ENCODE measurements around the gene MBNL3.
"Not testable (repeated sequence)": the region's sequence is repeated elsewhere in the genome, so short reads cannot be mapped to it uniquely, and the experiment has no call there.

The MBNL3 gene

DNA sequence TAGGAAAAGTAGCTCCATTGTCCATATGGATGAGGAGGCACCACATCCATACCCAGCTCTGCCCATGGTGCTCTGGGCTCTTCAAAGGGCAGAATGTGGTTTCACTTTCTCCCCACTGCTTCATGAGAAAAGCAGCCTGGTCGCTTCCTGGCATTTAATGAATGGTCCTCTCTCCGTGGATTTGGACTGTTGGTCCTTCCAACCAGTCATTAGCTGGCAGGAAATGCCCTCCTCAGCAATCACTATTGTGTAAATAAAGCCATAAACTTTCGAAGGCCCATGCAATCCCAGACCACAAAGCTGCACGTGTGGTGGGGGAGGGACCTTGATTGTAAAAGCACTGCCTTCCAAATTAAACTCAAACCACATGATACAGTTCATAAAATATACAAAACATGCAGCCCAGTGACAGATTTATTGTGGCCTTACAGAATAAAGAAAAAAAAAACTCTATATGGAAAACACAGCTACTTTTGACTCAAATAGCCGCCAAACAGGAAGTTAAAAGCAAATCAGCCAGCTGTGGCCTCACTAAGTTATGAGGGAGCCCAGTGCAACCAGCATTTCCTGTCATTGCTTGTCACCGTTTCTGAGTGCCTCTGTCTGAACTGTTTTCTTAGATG is 8.1 kb downstream of the MBNL3 start:
- DNase-seq (ENCODE audit: low read depth): peak; percentile 85

DNA sequence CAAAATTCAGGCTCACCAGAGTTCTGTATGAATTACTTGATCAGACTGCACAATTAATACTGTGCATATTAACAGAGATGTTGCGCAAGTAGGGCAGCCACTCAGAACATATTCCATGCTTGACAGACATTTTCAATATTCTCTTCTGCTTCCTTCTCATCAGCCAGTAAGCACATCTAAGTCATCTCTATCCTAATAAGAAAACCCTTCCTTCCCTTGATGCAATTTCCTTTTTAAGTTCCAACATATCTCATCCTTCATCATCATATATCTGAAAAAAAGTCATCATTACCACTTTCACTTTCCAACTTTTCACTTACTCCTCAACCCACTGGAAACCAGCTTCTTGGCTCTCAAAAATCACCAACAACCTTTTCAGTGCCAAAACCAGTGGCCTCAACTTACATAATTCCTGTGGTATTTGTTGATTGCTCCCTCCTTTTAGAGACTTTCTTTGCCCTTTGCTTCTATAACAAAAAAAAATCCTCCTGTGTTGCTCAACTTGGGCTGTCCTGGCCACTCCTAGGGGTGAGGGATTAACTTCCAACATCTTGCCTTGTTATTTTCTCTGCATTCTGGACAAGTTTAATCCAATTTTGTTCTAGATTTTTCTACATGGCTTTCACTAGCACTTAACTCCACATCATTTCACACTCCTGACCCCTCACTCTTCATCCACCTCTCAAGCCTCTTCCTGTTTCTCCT is 14.1 kb downstream of the MBNL3 start:
- peak; percentile 7 for DNase-seq (ENCODE audit: low read depth)

DNA sequence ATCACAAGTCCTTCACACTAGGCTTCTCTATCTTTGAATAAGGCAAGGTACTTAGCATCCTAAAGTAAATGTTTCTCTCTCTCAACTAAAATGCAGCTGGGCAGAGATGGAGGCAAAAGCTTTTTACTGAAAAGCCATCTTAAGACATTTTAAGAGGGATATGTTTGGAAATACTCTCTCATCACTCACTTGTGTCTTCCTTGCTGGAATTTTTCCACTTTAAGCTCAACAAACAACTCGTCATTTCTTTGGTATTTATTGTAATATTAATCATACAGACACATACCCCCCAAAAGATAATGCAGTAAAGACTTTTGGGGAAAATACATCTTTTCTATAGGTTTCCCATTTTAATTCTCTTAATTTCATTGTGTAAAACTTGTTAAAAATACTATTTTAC is 16.4 kb downstream of the MBNL3 start:
- DNase-seq (ENCODE audit: low read depth): no peak

DNA sequence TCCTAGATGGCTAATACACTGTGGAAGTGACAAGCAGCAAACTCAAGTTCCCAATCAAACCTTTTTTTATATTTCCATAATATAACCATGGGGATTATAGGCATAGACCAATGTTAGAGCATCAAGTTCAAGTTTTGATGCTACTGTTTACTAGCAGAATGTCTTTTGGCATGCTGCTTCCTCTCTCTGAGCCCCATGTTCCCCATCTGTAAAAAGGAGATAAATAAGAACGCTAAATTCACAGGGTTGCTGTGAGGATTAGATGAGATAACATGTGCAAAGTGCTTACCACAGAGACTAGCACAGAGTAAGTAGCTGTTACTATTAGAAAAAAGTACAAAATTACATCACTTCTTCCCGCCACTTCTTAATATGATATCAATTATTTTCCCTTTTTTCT is 18.0 kb downstream of the MBNL3 start:
- no peak for DNase-seq (ENCODE audit: low read depth)

DNA sequence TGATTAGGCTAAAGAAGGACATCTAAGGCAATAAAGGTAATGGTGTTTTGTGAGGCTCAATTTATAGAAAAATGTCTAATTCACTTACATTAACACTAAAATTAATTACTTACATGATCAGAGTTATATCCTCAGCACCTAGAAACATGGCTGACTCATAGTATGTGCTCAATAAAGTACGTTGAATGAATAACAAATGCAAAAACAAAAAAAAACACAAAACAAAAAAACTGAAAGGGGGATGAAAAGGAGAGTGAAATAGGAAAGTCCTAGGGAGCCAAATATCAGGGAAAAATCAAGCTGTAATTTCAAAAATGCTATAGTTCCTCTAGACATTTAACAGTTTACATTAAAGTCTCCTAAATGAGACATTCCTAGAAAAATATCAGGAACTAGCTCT is 18.7 kb downstream of the MBNL3 start:
- DNase-seq (ENCODE audit: low read depth): no peak

DNA sequence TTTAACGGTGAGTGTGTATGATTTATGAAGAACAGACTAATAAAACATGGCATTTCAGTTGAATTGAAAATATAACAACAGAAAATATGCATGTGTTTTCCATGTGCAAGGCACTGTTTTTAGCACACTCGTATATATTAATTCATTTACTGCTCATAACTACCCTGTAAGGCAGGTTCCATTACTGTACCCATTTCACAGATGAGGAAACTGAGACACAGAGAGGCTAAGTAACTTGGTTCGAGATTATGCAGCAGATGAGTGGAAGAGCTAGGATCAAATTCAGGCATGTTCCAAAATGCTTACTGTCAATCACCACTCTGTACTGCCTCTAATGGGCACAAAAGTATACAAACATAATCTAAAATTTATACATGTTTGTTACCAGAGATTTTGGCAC is 20.4 kb downstream of the MBNL3 start:
- DNase-seq (ENCODE audit: low read depth): no peak

DNA sequence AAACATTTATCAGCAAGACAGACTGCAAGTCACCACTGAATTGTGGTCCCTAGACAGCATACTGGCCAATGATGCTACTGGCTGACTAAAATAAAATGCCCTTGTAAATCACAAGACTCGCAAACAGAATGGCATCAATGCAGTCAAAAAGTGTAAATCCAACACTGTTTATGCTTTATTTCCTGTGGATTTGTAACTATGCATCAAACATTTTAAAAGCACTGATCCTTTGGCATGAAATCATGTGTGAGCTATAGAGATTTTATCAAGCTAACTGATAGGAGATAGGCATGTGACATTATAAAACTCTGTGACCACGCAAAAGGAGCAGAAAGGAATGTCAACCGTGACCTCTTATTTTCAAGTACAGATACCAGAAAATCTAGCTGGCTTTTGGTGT is 20.8 kb downstream of the MBNL3 start:
- no peak for DNase-seq (ENCODE audit: low read depth)

DNA sequence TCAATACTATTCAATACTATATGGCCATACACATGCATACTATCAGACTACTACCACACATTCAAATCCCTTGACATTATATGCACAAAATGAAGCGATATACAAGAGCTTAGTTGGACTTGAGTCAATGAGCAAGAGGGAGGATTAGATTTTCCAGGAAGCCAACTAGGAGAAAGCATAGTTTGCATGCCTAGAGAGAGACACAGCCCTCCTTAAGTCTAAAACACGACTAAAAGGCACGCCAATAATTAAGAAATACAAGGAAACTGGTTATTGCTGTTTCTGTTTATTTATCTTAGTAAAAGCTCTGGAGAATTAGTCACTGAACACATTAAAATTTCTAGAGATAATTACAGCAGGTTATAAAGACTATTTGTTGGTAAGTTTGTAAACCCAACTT is 21.8 kb downstream of the MBNL3 start:
- DNase-seq (ENCODE audit: low read depth): peak; percentile 53

DNA sequence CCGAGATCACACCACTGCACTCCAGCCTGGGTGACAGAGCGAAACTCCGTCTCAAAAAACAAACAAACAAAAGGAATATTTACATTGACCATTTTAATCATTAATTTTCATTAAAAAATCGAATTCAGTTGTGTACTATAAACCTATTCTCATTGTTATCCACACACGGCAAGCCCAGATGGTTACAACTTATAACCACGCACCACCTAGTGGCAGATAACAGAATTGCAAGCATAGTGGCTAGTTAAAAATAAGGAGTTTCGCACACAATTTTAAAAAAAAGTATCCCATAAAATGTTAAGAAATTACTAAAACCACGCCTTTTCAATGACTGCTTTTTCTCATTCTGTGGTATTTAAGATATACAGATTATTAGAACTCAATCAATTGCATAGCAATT is 25.4 kb downstream of the MBNL3 start:
- DNase-seq (ENCODE audit: low read depth): no peak

DNA sequence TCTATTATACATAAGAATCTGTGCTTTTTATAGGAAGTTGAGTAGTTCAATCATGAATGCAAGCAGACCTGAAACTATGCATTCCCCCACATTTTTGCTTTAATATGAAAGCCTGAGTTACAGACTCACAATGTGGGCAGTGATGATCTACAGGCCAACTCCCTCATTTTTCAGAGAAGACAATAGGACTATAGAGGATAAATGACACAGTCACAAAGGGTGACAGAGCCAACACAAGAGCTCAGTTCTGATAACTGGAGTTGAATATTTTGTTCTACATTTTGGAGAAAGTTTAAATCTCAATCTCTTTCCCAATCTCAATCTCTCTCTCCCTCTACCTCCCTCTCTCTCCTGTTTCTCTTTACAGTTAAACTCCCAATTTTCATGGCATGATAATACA is 27.0 kb downstream of the MBNL3 start:
- no peak for DNase-seq (ENCODE audit: low read depth)

DNA sequence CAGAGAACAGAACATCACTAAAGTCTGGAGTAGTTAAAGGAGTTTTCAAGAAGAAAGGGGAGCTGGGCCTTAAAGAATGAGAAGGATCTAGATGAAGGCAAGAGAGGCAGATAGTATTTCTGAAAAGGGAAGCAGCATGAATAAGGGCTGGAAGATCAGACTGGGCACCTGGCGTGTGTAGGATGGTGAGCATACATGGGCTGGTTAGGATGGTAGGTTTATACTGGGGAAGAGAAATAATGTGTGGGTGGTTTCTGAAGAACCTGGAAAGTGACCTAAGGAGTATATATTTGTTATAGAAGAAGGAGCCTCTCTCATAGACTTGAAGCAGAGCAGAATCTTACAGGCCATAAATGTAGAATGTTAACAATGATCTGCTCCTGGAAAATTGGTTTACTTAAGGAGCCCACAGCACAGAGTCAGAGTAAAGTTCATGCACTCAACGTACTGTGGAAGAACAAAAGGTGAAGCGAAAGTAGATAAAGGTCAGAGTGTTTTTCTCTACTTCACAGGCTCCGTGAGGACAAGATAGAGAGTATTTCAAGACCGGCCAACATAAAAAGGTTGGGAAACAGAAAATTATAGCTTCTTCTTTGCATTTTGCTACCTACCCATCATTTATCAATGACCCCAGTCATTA is 35.8 kb downstream of the MBNL3 start:
- no peak for DNase-seq (ENCODE audit: low read depth)

DNA sequence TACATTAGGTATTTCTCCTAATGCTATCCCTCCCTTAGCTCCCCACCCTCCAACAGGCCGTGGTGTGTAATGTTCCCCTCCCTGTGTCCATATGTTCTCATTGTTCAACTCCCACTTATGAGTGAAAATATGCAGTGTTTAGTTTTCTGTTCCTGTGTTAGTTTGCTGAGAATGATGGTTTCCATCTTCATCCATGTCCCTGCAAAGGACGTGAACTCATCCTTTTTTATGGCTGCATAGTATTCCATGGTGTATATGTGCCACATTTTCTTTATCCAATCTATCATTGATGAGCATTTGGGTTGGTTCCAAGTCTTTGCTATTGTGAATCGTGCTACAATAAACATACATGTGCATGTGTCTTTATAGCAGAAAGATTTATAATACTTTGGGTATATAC is 42.9 kb downstream of the MBNL3 start:
- not testable (repeated sequence) for DNase-seq (ENCODE audit: low read depth)

DNA sequence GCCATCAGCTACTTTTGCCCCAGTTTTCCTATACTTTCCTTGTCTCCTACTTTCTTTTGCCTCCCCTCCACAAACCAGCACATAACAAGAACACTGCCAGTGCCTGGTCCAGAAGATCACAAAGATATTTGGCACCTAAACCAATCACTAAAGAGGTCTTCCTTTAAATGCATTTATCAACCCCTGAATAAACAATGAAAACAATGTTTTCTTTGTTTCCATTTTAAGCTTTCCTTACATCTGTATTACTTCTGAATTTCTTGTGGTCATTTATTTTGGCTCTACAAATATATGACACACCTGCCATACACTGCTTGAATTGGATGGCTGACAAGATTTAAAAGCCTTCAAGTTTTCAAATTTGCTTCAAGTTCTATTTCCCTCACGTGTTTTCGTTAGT is 43.9 kb downstream of the MBNL3 start:
- DNase-seq (ENCODE audit: low read depth): no peak

DNA sequence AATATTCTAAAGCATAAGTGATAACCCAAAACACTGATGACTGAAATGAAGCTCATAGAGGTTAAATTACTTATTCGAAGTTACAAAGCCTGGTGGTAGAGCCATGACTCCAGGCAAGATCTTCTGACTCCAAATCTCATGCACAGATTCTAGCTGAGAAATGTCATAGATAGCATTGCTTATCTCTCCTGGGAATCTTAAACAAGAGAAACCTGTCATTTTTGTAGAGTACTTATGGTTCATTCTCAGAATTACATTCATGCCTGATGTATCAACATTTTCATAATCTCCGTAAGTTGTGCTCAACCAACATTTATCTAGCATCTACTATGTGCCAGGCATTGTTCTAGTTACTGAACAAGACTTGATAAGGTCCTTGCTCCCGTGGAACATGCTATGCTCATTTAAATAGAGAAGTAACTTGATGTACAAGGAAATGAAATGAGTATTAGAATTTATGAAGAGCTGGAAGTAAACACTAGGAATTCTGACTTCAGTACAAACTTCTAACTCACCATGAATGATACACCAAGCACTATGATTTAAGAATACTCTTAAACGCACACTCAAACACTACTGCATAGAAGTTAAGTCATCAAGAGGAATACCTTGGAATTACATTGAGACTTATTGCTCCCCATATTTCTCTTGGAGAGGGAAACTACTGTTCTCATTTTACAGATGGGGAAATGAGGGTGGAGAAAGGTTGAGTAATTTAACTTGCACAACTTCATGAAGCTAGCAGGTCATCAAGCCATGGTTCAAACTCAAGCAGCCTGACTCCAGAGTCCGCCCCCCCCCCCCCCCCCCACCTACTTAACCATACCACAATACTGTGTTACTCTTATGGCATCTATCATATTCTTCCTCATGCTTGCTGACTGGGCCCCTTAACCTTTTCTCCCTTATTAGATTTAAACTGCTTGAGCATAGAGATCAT is 45.4 kb downstream of the MBNL3 start:
- peak; percentile 37 for DNase-seq (ENCODE audit: low read depth)

DNA sequence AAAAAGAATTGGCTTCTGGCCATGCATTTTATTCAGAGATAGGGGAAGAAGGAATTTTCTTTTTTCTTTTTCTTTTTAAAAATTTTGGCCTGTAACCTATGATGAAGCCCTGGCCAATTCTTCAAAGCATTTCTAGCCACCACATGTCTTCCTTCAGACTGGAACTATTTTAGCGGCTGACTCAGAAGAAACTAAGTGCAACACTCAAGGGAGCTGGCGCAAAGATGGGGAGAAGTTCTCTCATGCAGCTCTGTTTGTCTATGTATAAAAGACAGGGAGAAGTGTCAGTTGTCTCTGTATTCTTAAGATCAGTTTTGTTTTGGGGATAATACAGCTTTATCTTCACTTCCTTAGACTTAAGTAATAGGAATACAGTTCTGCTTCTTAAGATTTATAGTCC is 46.1 kb downstream of the MBNL3 start:
- peak; percentile 4 for DNase-seq (ENCODE audit: low read depth)

DNA sequence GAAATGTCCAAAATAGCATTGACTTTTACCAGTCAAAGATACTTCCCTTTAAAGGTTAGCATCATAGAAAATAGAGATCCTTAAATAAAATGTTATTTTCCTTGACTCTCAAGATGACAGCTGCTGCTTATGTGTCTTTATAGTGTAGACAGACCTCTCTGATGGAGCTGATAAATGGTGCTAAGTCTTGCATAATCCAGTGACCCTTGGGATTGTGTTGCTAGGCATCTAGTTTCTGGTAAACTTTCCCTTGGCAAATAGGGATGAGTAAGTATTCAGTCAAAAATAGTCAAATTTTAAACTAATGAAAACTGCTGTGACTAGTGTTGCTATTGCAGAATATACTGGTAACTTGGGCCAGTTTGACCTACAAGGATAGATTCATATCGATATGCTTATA is 53.6 kb downstream of the MBNL3 start:
- DNase-seq (ENCODE audit: low read depth): peak; percentile 24

DNA sequence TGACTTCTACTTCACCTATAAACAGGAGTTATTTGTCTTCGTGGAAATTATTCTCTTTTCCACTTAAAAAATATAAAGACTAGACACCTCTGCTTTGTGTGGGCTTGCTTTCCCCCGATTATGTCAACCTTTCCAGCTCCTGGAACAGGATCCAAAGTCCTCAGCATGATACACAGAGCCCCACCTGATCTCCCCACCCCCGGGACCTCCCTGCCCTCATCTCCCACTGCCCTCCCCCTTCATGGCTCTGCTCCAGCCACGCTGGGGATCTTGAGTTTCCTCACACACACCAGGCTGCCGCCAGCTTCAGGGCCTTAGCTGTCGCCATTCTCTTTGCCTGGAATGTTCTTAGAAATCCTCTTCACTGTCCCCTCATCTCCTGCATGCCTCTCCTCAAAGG is 55.3 kb downstream of the MBNL3 start:
- DNase-seq (ENCODE audit: low read depth): no peak

DNA sequence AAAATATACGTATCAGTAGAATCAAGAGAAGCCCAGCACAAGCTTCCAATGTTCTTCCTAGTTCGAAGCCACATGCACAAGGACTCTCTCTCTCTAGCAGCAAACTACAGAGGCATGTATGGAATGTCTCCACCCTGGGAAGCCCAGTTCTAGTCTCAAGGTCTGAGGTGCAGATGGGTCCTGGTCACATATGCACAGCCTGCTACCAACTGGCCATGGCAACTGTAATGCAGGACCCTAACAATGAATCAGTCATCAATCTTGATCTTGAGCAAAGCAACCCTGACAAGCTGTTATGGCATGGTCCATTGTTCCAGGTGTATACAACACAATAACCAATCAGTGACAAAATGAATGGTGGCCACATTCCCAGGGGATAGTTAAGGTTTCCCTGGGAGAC is 55.8 kb downstream of the MBNL3 start:
- no peak for DNase-seq (ENCODE audit: low read depth)

DNA sequence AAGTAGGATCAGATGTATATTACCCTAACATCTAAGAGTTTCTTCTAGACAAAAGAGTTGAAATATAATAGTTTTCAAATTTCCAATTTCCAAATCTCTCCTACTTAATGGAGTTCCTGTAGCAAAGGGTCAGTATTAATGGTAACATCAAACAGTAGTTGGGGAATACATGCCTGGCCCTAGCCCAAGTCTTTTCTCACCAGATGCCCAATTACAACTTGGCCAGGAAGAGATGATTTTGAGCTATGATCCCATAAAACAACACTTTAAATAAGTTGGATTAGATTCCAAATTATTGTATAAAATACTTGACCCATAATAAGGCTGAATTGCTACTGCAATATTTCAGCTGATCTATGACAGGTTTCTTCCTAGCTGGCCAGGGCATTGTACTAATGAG is 59.9 kb downstream of the MBNL3 start:
- DNase-seq (ENCODE audit: low read depth): no peak

DNA sequence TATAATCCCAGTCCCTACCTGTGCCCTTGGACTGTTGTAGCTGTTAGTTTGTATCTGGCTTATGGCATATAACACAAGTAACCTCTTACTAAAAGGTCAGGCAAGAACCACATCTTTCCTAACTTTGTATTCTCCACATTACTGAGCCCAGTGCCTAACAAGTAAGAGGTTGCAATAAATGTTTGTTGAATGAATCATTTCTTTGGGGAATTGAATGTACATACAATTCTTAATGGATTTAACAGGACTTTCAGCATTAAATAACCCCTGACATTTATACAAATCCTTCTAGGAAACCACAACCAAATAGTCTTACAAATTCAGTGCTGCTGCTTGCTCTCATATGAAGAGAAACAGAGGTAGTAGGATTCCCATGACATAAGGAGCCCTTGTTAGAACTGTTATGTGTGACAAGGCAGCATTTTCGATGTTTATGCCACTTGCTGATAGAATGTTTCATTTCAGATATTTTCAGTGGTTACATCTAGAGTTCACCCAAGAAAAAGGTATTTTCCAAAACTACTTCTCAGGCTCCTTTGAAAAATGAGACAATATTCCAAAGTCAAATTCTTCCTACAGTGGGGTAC is 62.0 kb downstream of the MBNL3 start:
- DNase-seq (ENCODE audit: low read depth): peak; percentile 80

DNA sequence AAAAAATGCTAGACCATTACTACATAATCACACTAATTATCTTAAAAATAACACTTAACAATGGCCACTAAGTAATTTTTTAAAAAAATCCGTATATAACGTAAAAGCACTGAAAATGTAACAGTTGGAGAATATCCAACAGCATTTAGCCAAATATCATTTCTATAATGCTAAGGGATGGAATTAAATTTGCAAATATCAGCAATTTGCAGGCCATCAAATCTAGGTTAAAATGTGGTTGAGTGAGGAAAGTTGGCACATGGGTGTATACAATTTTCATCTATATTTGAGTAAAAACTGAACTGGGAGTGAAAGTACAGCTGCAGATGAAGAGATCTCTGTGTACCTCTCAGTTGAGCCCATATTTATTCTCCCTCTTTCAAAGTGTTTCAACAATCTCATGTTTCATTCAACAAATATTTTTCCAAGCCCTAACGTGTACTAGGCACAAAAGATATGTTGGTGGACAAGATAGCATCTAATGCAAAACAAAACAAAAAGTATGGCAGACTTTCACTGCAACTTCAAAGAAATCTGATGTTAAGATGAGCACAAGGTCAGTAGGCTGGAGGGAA is 63.0 kb downstream of the MBNL3 start:
- no peak for DNase-seq (ENCODE audit: low read depth)

DNA sequence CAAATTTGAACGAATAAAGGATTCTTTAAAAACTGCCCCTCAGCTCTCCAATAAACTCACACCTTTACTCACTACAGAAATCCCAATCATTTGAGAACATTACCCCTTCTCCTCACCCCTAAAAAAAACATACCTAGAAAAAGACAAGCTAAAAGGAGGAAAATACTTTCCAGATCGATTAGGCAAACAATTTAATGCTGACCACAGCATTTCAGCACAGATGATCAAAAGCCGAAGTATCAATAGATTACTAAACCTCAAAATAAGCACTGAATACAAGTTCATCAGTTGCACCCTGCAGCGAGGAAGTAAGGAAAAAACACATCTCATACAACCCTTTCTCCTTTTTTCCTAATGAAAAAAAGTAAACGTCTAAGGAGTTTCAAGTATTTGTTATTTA is 65.5 kb downstream of the MBNL3 start:
- no peak for DNase-seq (ENCODE audit: low read depth)

Data from fibroblast of gingiva (primary cell).